Activated naive CD4-positive, alpha-beta T cell treated with anti-CD3 and anti-CD28 coated beads, Interleukin-2, amount 50 U/mL, for 72 hours (primary cell): Measurements from ENCODE around the gene MGST2. TPM values are rescaled to one million over a fixed set of nuclear protein-coding genes. Genes with fewer than 3 reads are reported as not detected.
"Not testable (repeated sequence)": the region's sequence is repeated elsewhere in the genome, so short reads cannot be mapped to it uniquely, and the experiment has no call there.

Experiments
- ATAC-seq, 2 donors: fragments of 150-1000 bp; cut with Tn5 transposase; 2 replicates each; pipeline ENCODE4 v1.10.0; 2021; ENCODE audit warnings: mild to moderate bottlenecking in 2 of 2, moderate library complexity in 2 of 2
- DNase-seq, 2 donors: peaks; one replicate each; pipeline ENCODE4 v3.0.0; 2021 to 2022; ENCODE audit warnings: low spot score in 2 of 2
- H3K27ac Mint-ChIP-seq, 2 donors: one replicate each; pipeline ENCODE4 v1.8.0; 2022; ENCODE audit warnings: mild to moderate bottlenecking in 2 of 2, mixed read lengths in 2 of 2
- H3K36me3 Mint-ChIP-seq, 2 donors: one replicate each; pipeline ENCODE4 v1.8.0; 2022; ENCODE audit warnings: mixed read lengths in 2 of 2
- H3K9me3 Mint-ChIP-seq, 2 donors: one replicate each; pipeline ENCODE4 v1.8.0; 2022; ENCODE audit warnings: mixed read lengths in 2 of 2
- total RNA-seq, 2 donors: library from RNA; stranded (reverse); gene quantifications; one replicate each; pipeline ENCODE4 v1.2.3, GENCODE V29; 2022

Gene MGST2
- total RNA-seq, 2 donors from 2014 or later: 18.0 to 40.4 TPM

DNA sequence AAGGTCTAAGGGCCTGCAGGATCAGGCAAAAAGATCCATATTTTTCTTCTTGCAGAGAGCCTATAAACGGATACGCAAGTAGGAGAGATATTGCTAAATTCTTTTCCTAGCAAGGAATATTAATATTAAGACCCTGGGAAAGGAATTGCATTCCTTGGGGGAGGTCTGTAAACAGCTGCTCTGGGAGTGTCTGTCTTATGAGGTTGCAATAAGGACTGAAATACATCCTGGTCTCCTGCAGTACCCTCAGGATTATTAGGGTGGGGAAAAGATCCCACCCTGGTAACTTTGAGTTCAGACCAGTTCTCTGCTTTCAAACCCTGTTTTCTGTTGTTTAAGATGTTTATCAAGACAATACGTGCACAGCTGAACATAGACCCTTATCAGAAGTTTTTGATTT, 27.3 kb upstream of the MGST2 start:
- peaks cover 5 to 14% of the 10 kb centered on the region in 2 donors for H3K9me3 Mint-ChIP-seq
- H3K36me3 Mint-ChIP-seq, H3K27ac Mint-ChIP-seq, DNase-seq, ATAC-seq: not testable (repeated sequence)

DNA sequence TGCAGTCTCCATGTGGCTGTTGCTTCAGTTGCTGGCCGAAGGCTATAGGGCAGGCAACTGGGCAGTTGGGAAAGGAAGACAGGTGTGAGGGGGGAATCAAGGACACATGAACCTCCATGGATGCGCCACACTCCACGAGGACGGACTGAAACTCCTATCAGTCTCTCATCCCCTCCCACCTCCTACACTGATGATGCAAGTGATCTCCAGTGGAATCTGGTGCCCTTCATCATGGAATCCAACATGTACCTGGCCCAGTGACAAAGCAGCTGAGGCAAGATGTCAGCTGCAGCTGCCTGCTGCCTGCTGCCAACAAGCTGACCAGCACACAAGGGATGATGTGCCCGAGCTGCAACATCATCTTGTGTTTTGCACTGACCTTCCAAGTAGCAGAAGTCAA, 26.0 kb upstream of the MGST2 start:
- Mint-ChIP-seq H3K9me3 (peaks cover 5 to 14% of the 10 kb centered on the region in 2 donors), H3K36me3 (peaks cover 4 to 6% of the 10 kb centered on the region in 2 donors), H3K27ac (no peak overlapping the region)
- DNase-seq (no peak), ATAC-seq (no peak)

- Mint-ChIP-seq H3K9me3 (peaks cover 5 to 14% of the 10 kb centered on the region in 2 donors), H3K27ac (no peak overlapping the region), H3K36me3 (peaks cover 4 to 6% of the 10 kb centered on the region in 2 donors)
- DNase-seq (no peak), ATAC-seq (no peak)
Observed at GRCh38 chr4:139641218-139641617, 24.4 kb upstream of the MGST2 start.

DNA sequence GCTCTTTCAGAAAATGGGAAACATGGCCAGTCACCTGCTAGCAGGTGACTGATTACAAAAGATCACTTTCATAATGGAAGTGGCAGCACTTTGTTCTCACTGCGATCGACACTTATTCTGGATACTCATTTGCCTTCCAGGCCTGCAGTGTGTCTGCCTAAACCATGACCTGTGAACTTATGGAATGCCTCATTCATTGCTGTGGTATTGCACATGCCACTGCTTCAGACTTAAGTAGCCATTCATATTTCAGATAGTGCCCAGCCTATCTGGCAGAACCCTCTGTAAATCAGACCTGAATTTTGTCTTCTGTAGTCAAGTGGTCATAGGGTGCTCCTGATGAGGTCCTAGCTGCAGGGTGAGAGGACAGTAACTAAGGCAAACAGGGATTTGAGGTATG, 23.3 kb upstream of the MGST2 start:
- Mint-ChIP-seq H3K27ac (no peak overlapping the region), H3K9me3 (peaks cover 5 to 14% of the 10 kb centered on the region in 2 donors), H3K36me3 (peaks cover 4 to 6% of the 10 kb centered on the region in 2 donors)
- DNase-seq: no peak
- ATAC-seq: no peak

- H3K27ac Mint-ChIP-seq: peak overlapping the region in 1 of 2 donors; percentile 53
- H3K9me3 Mint-ChIP-seq: peaks cover 5 to 7% of the 10 kb centered on the region in 2 donors
- H3K36me3 Mint-ChIP-seq: peaks cover 4 to 6% of the 10 kb centered on the region in 2 donors
- DNase-seq: no peak
- ATAC-seq: no peak
Observed at GRCh38 chr4:139643042-139643895, 22.4 kb upstream of the MGST2 start.

DNA sequence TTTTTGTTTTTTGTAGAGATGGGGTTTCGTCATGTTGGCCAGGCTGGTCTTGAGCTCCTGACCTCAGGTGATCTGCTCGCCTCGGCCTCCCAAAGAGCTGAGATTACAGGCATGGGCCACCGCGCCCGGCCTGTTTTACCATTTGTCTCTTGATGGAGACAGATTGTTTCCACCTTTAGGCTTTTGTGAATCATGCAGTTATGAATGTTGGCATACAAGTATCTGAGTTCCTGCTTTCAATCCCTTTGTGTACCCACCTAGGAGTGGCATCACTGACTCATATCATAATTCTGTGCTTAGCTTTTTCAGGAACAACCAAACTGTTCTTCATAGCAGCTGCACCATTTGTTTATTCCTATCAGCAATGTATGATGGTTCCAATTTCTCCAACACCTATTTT, 20.2 kb upstream of the MGST2 start:
- no peaks in the 10 kb centered on the region for H3K36me3 Mint-ChIP-seq
- no peak overlapping the region for H3K27ac Mint-ChIP-seq
- DNase-seq (no peak), ATAC-seq (no peak)
- H3K9me3 Mint-ChIP-seq: no peaks in the 10 kb centered on the region

DNA sequence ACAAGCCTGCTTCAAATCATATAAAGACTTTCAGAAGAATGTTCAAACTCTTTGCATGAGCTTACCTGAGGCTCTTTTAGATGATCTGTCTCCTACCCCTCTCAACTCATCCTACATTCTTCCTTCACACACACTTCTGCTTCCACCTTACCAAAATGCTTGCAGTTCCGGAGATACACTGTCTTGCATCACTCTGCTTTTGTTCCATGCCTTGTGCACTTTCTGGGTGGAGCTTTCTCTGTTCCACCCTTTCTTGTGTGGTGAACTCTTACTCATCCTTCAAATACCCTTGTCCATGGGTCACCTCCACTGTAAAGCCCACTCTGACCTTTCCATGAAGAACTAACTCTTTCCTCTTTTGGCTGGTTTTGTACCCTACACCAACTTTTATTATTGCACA, 18.4 kb upstream of the MGST2 start:
- Mint-ChIP-seq H3K9me3 (no peaks in the 10 kb centered on the region), H3K36me3 (no peaks in the 10 kb centered on the region), H3K27ac (no peak overlapping the region)
- DNase-seq (no peak), ATAC-seq (no peak)

DNA sequence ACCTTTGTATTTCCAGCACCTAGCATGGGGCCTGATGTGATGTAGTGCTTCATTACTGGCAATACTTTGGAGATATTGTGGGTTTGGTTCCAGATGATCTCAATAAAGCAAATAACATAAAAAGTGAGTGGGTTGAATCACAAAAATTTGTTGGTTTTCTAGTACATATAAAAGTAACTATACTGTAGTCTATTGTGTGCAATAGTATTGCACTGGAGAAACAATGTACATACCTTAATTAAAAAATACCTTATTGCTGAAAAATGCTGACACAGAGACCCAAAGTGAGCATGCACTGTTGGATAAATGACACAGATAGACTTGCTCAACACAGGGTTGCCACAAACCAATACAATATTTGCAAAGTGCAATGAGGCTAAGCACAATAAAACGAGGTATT, 17.7 kb upstream of the MGST2 start:
- Mint-ChIP-seq H3K36me3 (no peaks in the 10 kb centered on the region), H3K27ac (no peak overlapping the region), H3K9me3 (no peaks in the 10 kb centered on the region)
- ATAC-seq: no peak
- DNase-seq: no peak

DNA sequence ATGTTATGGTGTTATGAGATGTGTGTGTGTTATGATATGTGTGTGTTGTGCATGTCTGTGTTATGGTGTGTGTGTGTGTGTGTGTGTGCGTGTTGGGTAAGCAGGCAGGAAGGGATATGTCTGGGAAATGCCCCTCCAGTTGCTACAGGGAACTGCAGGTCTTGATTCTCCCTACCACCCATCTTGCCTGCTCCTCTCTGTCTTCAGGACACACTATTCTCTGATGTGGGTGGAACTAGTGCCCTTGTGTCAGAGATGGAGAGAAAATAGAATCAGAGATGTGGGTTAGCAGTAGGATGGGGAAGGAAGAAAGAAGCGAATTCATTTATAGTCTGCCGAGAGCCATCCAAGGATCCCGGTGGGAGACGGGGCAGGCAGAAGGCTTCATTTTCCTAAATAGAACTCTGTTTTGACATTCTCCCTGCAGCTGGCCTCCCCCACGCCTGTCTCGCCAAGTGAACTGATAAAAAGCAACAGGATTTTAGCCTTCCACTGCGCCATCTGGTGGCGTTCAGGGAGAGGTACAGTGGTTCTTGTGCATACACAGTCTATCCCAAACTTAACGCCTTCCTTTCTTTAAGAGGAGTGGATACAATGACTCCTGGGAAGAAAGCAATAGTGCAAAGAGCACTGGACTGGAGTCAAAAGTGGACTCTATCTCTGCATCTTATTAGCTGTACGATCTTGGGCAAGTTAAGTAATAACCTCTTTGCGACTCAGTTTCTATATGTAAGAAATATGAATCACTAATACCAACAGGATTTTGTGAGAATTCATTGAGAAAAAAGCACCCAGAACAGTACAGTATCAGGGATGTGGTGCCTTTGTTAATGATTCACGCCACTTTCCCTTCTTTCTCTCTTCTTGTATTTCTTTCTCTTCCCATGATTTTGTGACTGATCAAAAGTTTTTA, 14.1 kb upstream of the MGST2 start:
- DNase-seq (peak in 1 of 2 donors; percentile 67), ATAC-seq (peak; percentile 75 to 78)
- H3K36me3 Mint-ChIP-seq: no peaks in the 10 kb centered on the region
- no peaks in the 10 kb centered on the region for H3K9me3 Mint-ChIP-seq
- H3K27ac Mint-ChIP-seq: no peak overlapping the region

DNA sequence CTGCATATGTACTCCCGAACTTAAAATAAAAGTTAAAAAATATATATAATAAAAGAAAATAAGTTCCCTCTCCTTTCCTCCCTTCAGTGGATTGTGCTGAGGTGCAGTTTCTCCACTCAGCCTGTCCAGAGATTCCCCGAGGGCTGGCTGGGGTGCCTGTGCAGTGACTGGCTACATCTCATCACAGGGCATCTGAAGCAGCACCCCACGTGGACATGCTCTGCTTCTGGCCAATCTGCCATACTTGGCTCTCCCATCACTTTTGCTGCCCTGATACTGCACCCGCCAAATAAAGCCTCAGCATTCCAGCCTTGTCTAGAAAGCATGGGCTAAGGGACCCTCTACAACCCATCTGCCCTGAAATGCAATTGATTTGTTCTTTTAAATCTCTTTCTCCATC, 11.1 kb upstream of the MGST2 start:
- Mint-ChIP-seq H3K9me3 (no peaks in the 10 kb centered on the region), H3K36me3 (no peaks in the 10 kb centered on the region), H3K27ac (no peak overlapping the region)
- ATAC-seq (no peak), DNase-seq (no peak)

DNA sequence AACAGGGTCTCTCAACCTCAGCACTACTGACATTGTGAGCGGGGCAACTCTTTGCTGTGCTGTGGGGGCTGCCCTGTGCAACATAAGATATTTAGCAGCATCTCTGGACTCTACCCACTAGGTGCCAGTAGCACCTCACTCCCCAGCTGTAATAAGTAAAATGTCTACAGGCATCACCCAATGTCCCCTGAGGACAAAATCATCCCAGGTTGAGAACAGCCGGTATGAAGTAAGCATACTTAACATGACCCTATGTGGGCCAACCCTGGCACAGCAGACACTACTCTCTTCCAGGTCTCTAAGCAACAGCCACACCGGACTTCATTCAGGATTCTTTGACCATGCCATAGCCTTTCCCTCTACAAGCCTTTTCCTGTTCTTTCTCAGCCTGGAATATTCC, 10.5 kb upstream of the MGST2 start:
- no peaks in the 10 kb centered on the region for H3K36me3 Mint-ChIP-seq
- peak in 1 of 2 donors; percentile 22 for DNase-seq
- no peak for ATAC-seq
- H3K27ac Mint-ChIP-seq: no peak overlapping the region
- no peaks in the 10 kb centered on the region for H3K9me3 Mint-ChIP-seq

GRCh38 chr4:139656614-139657486, 8.8 kb upstream of the MGST2 start:
- ATAC-seq (peak; percentile 42 to 50), DNase-seq (peak in 1 of 2 donors; percentile 46)
- H3K27ac Mint-ChIP-seq: peak overlapping the region; percentile 88 to 99
- no peaks in the 10 kb centered on the region for H3K9me3 Mint-ChIP-seq
- peaks cover 0 to 5% of the 10 kb centered on the region in 2 donors for H3K36me3 Mint-ChIP-seq

DNA sequence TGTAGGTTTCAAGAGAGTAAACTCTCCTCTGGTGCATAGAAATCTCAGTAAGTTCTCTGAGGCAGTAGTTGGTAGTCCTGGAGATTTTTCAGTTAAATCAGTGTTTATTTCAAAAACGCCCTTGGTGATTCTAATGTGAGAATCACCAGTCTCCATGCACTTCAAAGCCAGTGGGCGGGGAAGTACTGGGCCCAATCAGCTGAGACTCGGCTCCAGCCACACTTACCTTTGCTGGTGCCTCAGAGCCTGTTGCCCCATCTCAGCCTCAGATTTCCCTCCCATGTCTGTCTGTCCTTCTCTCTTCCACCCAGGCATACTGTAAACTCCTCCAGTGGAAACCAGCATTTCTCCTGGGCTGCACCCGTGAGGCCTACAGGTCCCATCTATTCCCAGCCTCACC, 7.4 kb upstream of the MGST2 start:
- peak in 1 of 2 donors; percentile 35 for DNase-seq
- Mint-ChIP-seq H3K27ac (peak overlapping the region; percentile 88 to 99), H3K36me3 (peaks cover 0 to 5% of the 10 kb centered on the region in 2 donors), H3K9me3 (no peaks in the 10 kb centered on the region)
- peak; percentile 19 to 45 for ATAC-seq

DNA sequence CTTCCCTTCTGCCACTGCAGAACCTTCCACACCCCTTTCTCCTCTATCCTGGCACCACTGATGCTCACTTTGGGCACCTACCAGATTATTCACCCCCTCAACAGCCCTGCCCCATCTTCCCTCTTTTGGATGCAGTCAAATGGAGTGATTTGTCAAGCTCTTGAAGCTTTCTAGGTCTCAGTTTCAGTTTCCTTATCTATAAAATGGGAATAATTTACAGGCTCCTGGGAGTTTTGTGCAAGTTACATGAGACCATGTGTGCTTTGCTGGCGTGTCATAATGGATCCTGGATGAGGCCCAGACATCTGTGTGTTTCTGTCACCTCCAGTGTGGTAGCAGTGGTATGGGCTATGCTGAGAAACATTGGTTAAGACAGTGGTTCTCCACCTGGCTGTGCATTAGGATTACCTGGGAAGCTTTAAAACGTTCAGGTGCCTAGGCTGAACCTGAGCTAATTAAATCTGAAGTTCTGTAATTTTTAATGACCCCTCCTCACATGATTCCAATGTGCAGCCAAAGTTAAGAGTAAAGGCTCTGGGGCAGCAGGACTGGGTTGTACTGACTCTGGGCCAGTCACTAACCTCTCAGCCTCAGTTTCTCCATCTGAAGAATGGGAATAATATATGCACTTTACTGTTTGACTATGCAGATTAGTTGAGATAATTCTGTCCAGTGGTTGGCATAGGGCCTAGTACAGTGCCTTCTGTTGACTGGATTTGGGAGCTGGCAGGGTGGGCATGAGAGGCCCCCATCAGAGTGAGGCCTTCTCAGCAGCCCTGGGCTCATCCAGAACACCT, 6.8 kb upstream of the MGST2 start:
- DNase-seq: no peak
- peaks cover 0 to 5% of the 10 kb centered on the region in 2 donors for H3K36me3 Mint-ChIP-seq
- peak in 1 of 2 donors; percentile 1 for ATAC-seq
- peak overlapping the region; percentile 88 to 99 for H3K27ac Mint-ChIP-seq
- no peaks in the 10 kb centered on the region for H3K9me3 Mint-ChIP-seq

- DNase-seq: no peak
- no peaks in the 10 kb centered on the region for H3K9me3 Mint-ChIP-seq
- no peak for ATAC-seq
- no peak overlapping the region for H3K27ac Mint-ChIP-seq
- peaks cover 0 to 5% of the 10 kb centered on the region in 2 donors for H3K36me3 Mint-ChIP-seq
Observed at GRCh38 chr4:139659735-139660424, 5.7 kb upstream of the MGST2 start.
